Activated T-cell treated with anti-CD3 and anti-CD28 coated beads, Interleukin-2, amount 50 U/mL, for 1 hour (primary cell): ENCODE measurements around the gene LILRB2.
"Not testable (repeated sequence)": the region's sequence is repeated elsewhere in the genome, so short reads cannot be mapped to it uniquely, and the experiment has no call there.

Experiments used
- DNase-seq: peaks from one replicate; pipeline ENCODE4 v3.0.0-alpha.2; 2020

LILRB2 gene

GRCh38 chr19:54281007-54281728 is at the start of gene LILRB2:
Gene LILRB2, minus strand, starts transcription at chr19:54281110. Its CDS starts 614 bp downstream, at chr19:54280496.
- DNase-seq: no peak

- no peak for DNase-seq
Measured at GRCh38 chr19:54329476-54330165, 48.7 kb upstream of the LILRB2 start.

- not testable (repeated sequence) for DNase-seq
Measured at GRCh38 chr19:54328781-54329180, 47.9 kb upstream of the LILRB2 start.

- no peak for DNase-seq
Measured at GRCh38 chr19:54325631-54326030, 44.7 kb upstream of the LILRB2 start.

GRCh38 chr19:54325194-54325621 is 44.3 kb upstream of the LILRB2 start:
- peak; percentile 40 for DNase-seq

- DNase-seq: no peak
Measured at GRCh38 chr19:54324071-54324470, 43.2 kb upstream of the LILRB2 start.

- DNase-seq: not testable (repeated sequence)
Measured at GRCh38 chr19:54322934-54323333, 42.0 kb upstream of the LILRB2 start.

GRCh38 chr19:54322295-54322694 is 41.4 kb upstream of the LILRB2 start:
- not testable (repeated sequence) for DNase-seq

GRCh38 chr19:54319892-54320670 is 39.2 kb upstream of the LILRB2 start:
- DNase-seq: no peak

- peak; percentile 1 for DNase-seq
Measured at GRCh38 chr19:54319049-54319448, 38.1 kb upstream of the LILRB2 start.

GRCh38 chr19:54317965-54318240 is 37.0 kb upstream of the LILRB2 start:
- DNase-seq: no peak

- peak; percentile 2 for DNase-seq
Measured at GRCh38 chr19:54317108-54317964, 36.4 kb upstream of the LILRB2 start.

GRCh38 chr19:54316746-54317107 is 35.8 kb upstream of the LILRB2 start:
- peak; percentile 8 for DNase-seq

GRCh38 chr19:54315956-54316355 is 35.0 kb upstream of the LILRB2 start:
- no peak for DNase-seq

- no peak for DNase-seq
Measured at GRCh38 chr19:54312436-54313377, 31.8 kb upstream of the LILRB2 start, which contains the start of gene LILRA5. Gene LILRA5, minus strand, starts transcription at chr19:54313166. Its CDS starts 147 bp downstream, at chr19:54313019.

GRCh38 chr19:54312011-54312410 is 31.1 kb upstream of the LILRB2 start:
- no peak for DNase-seq

- DNase-seq: no peak
Measured at GRCh38 chr19:54311486-54311885, 30.6 kb upstream of the LILRB2 start.

GRCh38 chr19:54310543-54310942 is 29.6 kb upstream of the LILRB2 start:
- no peak for DNase-seq

GRCh38 chr19:54309811-54310210 is 28.9 kb upstream of the LILRB2 start:
- DNase-seq: no peak

GRCh38 chr19:54307389-54308020 is 26.6 kb upstream of the LILRB2 start:
- no peak for DNase-seq

- no peak for DNase-seq
Measured at GRCh38 chr19:54305141-54305540, 24.2 kb upstream of the LILRB2 start.
